Measurements from ENCODE around the gene USP10. TPM values are rescaled to one million over a fixed set of nuclear protein-coding genes. Genes with fewer than 3 reads are reported as not detected.

USP10 gene
- total RNA-seq, 1 donor from 2014 or later = 147 TPM

DNA sequence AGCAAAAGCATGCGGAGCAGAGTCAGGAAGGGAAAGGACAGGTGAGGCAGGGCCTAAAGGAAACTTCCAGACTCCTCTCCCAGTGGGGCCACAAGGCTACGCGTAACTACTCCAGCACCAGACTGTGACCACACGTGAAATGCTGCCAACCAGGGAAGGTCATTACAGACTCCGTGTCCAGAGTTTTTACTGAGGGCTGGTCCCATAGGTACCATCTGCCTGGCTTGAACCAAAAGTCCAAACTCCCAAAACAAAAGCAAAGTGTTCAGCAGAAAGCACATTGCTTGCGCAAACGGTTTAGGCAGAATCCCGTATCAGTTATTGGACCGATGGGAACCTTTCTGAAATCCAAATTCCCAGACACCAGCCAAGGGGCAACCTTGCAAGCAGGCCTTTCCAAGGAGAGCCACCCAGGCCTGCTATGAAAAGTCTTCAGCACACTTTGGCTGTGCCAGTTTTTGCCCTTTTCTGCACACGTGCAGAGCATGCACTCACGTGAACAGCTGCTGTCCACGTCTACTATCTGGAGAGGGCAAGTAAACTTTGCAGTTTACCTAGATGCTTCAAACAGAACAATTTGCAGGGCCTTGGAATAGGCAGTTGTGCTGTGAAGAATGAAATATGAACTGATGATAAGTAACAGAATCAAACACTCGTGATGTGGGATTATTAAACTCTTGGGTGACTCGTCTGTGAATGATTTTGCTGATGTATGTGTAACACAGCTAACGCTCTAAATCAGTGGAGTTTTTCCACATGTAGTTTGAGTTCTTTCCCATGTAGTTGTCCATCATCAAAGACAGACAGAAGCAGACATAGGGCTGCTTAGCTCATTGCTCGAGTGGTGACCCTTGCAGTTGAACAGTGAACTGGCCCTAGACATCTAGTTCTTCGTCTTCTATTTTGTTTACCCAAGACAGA, 61.9 kb downstream of the USP10 start:
- Mint-ChIP-seq H3K27ac (no peak overlapping the region), H3K4me3 (no peak overlapping the region), H3K9me3 (no peaks in the 10 kb centered on the region), H3K27me3 (no peaks in the 10 kb centered on the region), H3K36me3 (ENCODE audit: low read depth) (peaks cover 85% of the 10 kb centered on the region), H3K4me1 (peaks cover 6% of the 10 kb centered on the region)
- TF ChIP-seq, protein P1, sequence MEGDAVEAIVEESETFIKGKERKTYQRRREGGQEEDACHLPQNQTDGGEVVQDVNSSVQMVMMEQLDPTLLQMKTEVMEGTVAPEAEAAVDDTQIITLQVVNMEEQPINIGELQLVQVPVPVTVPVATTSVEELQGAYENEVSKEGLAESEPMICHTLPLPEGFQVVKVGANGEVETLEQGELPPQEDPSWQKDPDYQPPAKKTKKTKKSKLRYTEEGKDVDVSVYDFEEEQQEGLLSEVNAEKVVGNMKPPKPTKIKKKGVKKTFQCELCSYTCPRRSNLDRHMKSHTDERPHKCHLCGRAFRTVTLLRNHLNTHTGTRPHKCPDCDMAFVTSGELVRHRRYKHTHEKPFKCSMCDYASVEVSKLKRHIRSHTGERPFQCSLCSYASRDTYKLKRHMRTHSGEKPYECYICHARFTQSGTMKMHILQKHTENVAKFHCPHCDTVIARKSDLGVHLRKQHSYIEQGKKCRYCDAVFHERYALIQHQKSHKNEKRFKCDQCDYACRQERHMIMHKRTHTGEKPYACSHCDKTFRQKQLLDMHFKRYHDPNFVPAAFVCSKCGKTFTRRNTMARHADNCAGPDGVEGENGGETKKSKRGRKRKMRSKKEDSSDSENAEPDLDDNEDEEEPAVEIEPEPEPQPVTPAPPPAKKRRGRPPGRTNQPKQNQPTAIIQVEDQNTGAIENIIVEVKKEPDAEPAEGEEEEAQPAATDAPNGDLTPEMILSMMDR (IDR thresholded peaks at IDR 0.05) = no peak
- DNase-seq (no peak), ATAC-seq (ENCODE audit: low read depth) (no peak)
- POLR2A ChIA-PET = interaction anchor here (0.7 kb wide), 1 partner anchor 1727 kb away, joined by 3 read pairs; no protein-coding TSS in a partner anchor
- CTCF ChIA-PET = interaction anchor here (1.0 kb wide), 1 partner anchor 8 kb away, joined by 3 read pairs; no protein-coding TSS in a partner anchor
- intact Hi-C loops (cut with micrococcal nuclease) = no loop called here

DNA sequence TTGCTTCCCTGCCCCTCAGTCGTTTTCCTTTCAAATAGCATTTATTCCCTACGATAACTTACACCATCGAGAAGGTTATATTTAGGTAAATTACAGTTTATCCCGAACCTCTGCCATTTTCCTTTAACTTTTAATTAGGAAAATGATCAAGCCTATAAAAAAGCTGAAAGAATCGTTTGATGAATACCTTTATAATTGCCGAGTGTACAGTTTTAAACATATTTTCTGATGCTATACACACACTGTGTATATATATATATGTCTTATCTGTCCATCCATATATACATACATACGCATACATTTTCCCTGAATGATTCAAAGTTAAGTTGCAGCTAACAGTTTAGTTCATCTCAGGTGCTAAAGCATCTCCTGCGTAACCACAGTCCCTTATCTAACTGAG, 63.4 kb downstream of the USP10 start:
- Mint-ChIP-seq H3K4me1 (peaks cover 6% of the 10 kb centered on the region), H3K4me3 (no peak overlapping the region), H3K27ac (no peak overlapping the region), H3K27me3 (no peaks in the 10 kb centered on the region), H3K36me3 (ENCODE audit: low read depth) (peaks cover 94% of the 10 kb centered on the region), H3K9me3 (no peaks in the 10 kb centered on the region)
- no peak for ATAC-seq (ENCODE audit: low read depth)
- TF ChIP-seq, protein P1 (IDR thresholded peaks at IDR 0.05) = no peak
- ChIA-PET CTCF (no interaction called here), POLR2A (no interaction called here)
- no peak for DNase-seq
- intact Hi-C loops (cut with micrococcal nuclease) = no loop called here

DNA sequence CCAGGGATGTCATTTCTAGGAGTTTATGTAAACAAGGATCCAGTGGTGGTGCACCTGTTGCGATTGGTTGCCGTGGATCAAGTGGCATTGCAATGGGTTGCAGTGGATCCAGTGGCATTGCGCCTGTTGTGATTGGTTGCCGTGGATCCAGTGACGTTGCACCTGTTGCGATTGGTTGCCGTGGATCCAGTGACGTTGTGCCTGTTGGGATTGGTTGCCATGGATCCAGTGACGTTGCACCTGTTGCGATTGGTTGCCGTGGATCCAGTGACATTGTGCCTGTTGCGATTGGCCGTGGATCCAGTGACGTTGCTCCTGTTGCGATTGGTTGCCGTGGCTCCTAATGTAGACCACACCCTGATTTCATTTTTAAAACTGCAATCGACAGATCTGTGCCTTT, 63.8 kb downstream of the USP10 start:
- Mint-ChIP-seq H3K36me3 (ENCODE audit: low read depth) (peaks cover 93% of the 10 kb centered on the region), H3K4me1 (peaks cover 6% of the 10 kb centered on the region), H3K27me3 (no peaks in the 10 kb centered on the region), H3K9me3 (no peaks in the 10 kb centered on the region), H3K27ac (no peak overlapping the region), H3K4me3 (no peak overlapping the region)
- ATAC-seq (ENCODE audit: low read depth) (no peak), DNase-seq (no peak)
- ChIA-PET CTCF (no interaction called here), POLR2A (no interaction called here)
- TF ChIP-seq, protein P1 (IDR thresholded peaks at IDR 0.05) = no peak
- intact Hi-C loops (cut with micrococcal nuclease) = no loop called here

DNA sequence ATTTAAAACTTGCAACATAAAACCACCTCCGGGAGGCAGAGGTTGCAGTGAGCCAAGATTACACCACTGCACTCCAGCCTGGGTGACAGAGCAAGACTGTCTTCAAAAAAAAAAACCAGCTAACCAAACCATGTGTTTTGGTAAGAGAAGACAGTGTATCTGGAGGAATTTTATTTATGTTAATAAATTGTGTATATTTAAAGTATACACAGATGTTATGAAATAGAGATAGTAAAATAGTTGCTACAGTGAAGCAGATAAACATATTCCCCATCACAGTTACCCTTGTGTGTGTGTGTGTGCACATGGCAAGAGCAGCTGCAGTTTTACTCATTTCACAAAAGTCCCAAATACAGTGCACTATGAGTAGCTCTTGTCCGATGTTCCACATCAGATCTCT, 65.2 kb downstream of the USP10 start:
- Mint-ChIP-seq H3K4me3 (no peak overlapping the region), H3K27me3 (no peaks in the 10 kb centered on the region), H3K36me3 (ENCODE audit: low read depth) (peaks cover 93% of the 10 kb centered on the region), H3K9me3 (no peaks in the 10 kb centered on the region), H3K27ac (no peak overlapping the region), H3K4me1 (no peaks in the 10 kb centered on the region)
- TF ChIP-seq, protein P1 (IDR thresholded peaks at IDR 0.05) = no peak
- DNase-seq (no peak), ATAC-seq (ENCODE audit: low read depth) (no peak)
- intact Hi-C loops (cut with micrococcal nuclease) = no loop called here
- POLR2A ChIA-PET = no interaction called here
- CTCF ChIA-PET = interaction anchor here (1.1 kb wide), 1 partner anchor 10 kb away, joined by 3 read pairs; no protein-coding TSS in a partner anchor
